Measurements from ENCODE around the gene KHDC1L. TPM values are rescaled to one million over a fixed set of nuclear protein-coding genes. Genes with fewer than 3 reads are reported as not detected.
"Not testable (repeated sequence)": the region's sequence is repeated elsewhere in the genome, so short reads cannot be mapped to it uniquely, and the experiment has no call there.

Gene KHDC1L
- polyA plus RNA-seq, 2 of the 4 experiments (the other 2 are of a cell fraction): 0.31 to 0.49 TPM

GRCh38 chr6:73200247-73200646 lies 25.0 kb downstream of the KHDC1L start:
- CTCF ChIA-PET: no interaction called here

GRCh38 chr6:73194744-73195143 lies 30.6 kb downstream of the KHDC1L start:
- no peak for TF ChIP-seq GATA3 (IDR thresholded peaks at IDR 0.05; ENCODE audit: borderline replicate concordance)
- Histone ChIP-seq H3K27ac (no peak overlapping the region), H3K4me1 (no peaks in the 10 kb centered on the region), H3K9me3 (no peaks in the 10 kb centered on the region), H3K4me2 (no peak overlapping the region), H3K4me3 (no peak overlapping the region)
- DNase-seq (ENCODE audit: low read depth in 1 of 2, low spot score in 1 of 2) (no peak), FAIRE-seq (no peak), ATAC-seq (no peak)
- CTCF ChIA-PET: interaction anchor here (1.2 kb wide), 1 partner anchor 12 kb away, joined by 3 read pairs; no protein-coding TSS in a partner anchor
- WGBS (ENCODE audit: missing lambda C conversion rate): 76% methylated on average over 6 of the region's 7 CpGs
- POLR2A ChIA-PET: no interaction called here

More at GRCh38 chr6:73200247-73200646, 25.0 kb downstream of the KHDC1L start:
- TF ChIP-seq CHD2 (IDR thresholded peaks at IDR 0.05; ENCODE audit: low read length, partially characterized antibody): no peak
- no peak for TF ChIP-seq POLR2AphosphoS2 (conservative IDR thresholded peaks at IDR 0.05; ENCODE audit: low read length)
- TF ChIP-seq REST (IDR thresholded peaks at IDR 0.05): no peak
- TF ChIP-seq HMGXB4 (CRISPR knock-in tag; IDR thresholded peaks at IDR 0.05; ENCODE audit: borderline replicate concordance): no peak
- no peak for TF ChIP-seq RCOR1 (IDR thresholded peaks at IDR 0.05; ENCODE audit: low read depth, low read length)
- TF ChIP-seq HDAC2 (IDR thresholded peaks at IDR 0.05): no peak
- TF ChIP-seq BCL3 (IDR thresholded peaks at IDR 0.05): no peak
- no peak for TF ChIP-seq CHD4 (IDR thresholded peaks at IDR 0.05; ENCODE audit: borderline replicate concordance)
- TF ChIP-seq EHMT2 (IDR thresholded peaks at IDR 0.05; ENCODE audit: low read depth): no peak
- Histone ChIP-seq H3K27ac (no peak overlapping the region), H3K4me1 (no peaks in the 10 kb centered on the region), H3K4me3 (no peak overlapping the region), H3K4me2 (no peak overlapping the region), H3K9me3 (no peaks in the 10 kb centered on the region)
- ATAC-seq (no peak), FAIRE-seq (no peak), DNase-seq (ENCODE audit: low read depth in 1 of 2, low spot score in 1 of 2) (no peak)
- POLR2A ChIA-PET: no interaction called here
- 69% methylated on average over 3 of the region's 3 CpGs for WGBS (ENCODE audit: missing lambda C conversion rate)

GRCh38 chr6:73193302-73193701 lies 32.0 kb downstream of the KHDC1L start:
- ATAC-seq; H3K4me1 ChIP-seq; H3K4me2 ChIP-seq; H3K27ac ChIP-seq; H3K9me3 ChIP-seq; POLR2A ChIA-PET; H3K4me3 ChIP-seq; FAIRE-seq; CTCF ChIA-PET; DNase-seq (ENCODE audit: low read depth in 1 of 2, low spot score in 1 of 2): not testable (repeated sequence)
- 64% methylated on average over 4 of the region's 4 CpGs for WGBS (ENCODE audit: missing lambda C conversion rate)

- CTCF ChIA-PET: interaction anchor here (0.6 to 2.3 kb wide), 6 partner anchors 13 to 770 kb away, joined by 3 to 7 read pairs (median 6); no protein-coding TSS in a partner anchor
- 26% methylated on average over 2 of the region's 2 CpGs for WGBS (ENCODE audit: missing lambda C conversion rate)
- Histone ChIP-seq H3K4me3 (no peak overlapping the region), H3K27ac (no peak overlapping the region), H3K4me2 (no peak overlapping the region), H3K9me3 (no peaks in the 10 kb centered on the region), H3K4me1 (no peaks in the 10 kb centered on the region)
- FAIRE-seq (no peak), DNase-seq (ENCODE audit: low read depth in 1 of 2, low spot score in 1 of 2) (no peak), ATAC-seq (no peak)
- POLR2A ChIA-PET: no interaction called here
- TF ChIP-seq NFE2L2 (conservative IDR thresholded peaks at IDR 0.05; ENCODE audit: low read length): no peak
- no peak for TF ChIP-seq ZFP36 (IDR thresholded peaks at IDR 0.05; ENCODE audit: borderline replicate concordance, partially characterized antibody)
- no peak for TF ChIP-seq USF2 (IDR thresholded peaks at IDR 0.05)
- TF ChIP-seq CHD2 (IDR thresholded peaks at IDR 0.05; ENCODE audit: low read length, partially characterized antibody): no peak
- TF ChIP-seq CTCF (IDR thresholded peaks at IDR 0.05): no peak
- no peak for TF ChIP-seq E2F6 (IDR thresholded peaks at IDR 0.05; ENCODE audit: borderline replicate concordance, low read depth)
- TF ChIP-seq MAZ (IDR thresholded peaks at IDR 0.05; ENCODE audit: borderline replicate concordance, low read depth, low read length): no peak
- no peak for TF ChIP-seq FOSB (CRISPR knock-in tag; IDR thresholded peaks at IDR 0.05)
- no peak for TF ChIP-seq MAFK (IDR thresholded peaks at IDR 0.05; ENCODE audit: partially characterized antibody)
- no peak for TF ChIP-seq RCOR1 (IDR thresholded peaks at IDR 0.05; ENCODE audit: low read depth, low read length)
- TF ChIP-seq NR3C1 (IDR thresholded peaks at IDR 0.05): no peak
Measured at GRCh38 chr6:73182021-73182607, 43.2 kb downstream of the KHDC1L start.

Measured in A549 (cell line).